HG03095 (cell line): ENCODE results near the gene SCN1A.

Experiments
- ATAC-seq: cut with Tn5 transposase; IDR thresholded peaks from one replicate; pipeline ENCODE4 v1.9.1; 2021; ENCODE audit warnings: moderate library complexity; ENCODE audit not compliant: unreplicated experiment

SCN1A gene

GRCh38 chr2:166084301-166084700 is 43.5 kb downstream of the SCN1A start:
- ATAC-seq = no peak

GRCh38 chr2:166082736-166083135 is 45.1 kb downstream of the SCN1A start:
- no peak for ATAC-seq

- ATAC-seq = no peak
Observed at GRCh38 chr2:166081852-166082251, 46.0 kb downstream of the SCN1A start.

- no peak for ATAC-seq
Observed at GRCh38 chr2:166081131-166081632, 46.6 kb downstream of the SCN1A start.

- ATAC-seq = no peak
Observed at GRCh38 chr2:166074430-166074829, 53.4 kb downstream of the SCN1A start.

- ATAC-seq = no peak
Observed at GRCh38 chr2:166074011-166074410, 53.8 kb downstream of the SCN1A start.

GRCh38 chr2:166070231-166070630 is 57.6 kb downstream of the SCN1A start:
- no peak for ATAC-seq

GRCh38 chr2:166068981-166069380 is 58.8 kb downstream of the SCN1A start:
- ATAC-seq = no peak

- no peak for ATAC-seq
Observed at GRCh38 chr2:166067229-166067628, 60.6 kb downstream of the SCN1A start.

- ATAC-seq = no peak
Observed at GRCh38 chr2:166060191-166060590, 67.6 kb downstream of the SCN1A start.

- no peak for ATAC-seq
Observed at GRCh38 chr2:166057370-166058164, 70.3 kb downstream of the SCN1A start.

- no peak for ATAC-seq
Observed at GRCh38 chr2:166044853-166045483, 82.9 kb downstream of the SCN1A start.

- ATAC-seq = no peak
Observed at GRCh38 chr2:166042768-166043390, 84.9 kb downstream of the SCN1A start.

GRCh38 chr2:166042356-166042755 is 85.5 kb downstream of the SCN1A start:
- no peak for ATAC-seq

- no peak for ATAC-seq
Observed at GRCh38 chr2:166041613-166042012, 86.2 kb downstream of the SCN1A start.

GRCh38 chr2:166032361-166032760 is 95.5 kb downstream of the SCN1A start:
- no peak for ATAC-seq

- ATAC-seq = no peak
Observed at GRCh38 chr2:166031054-166031453, 96.8 kb downstream of the SCN1A start.

GRCh38 chr2:166025313-166025712 is 102.5 kb downstream of the SCN1A start:
- ATAC-seq = no peak

- no peak for ATAC-seq
Observed at GRCh38 chr2:166017208-166017607, 110.6 kb downstream of the SCN1A start.

GRCh38 chr2:166013878-166014277 is 113.9 kb downstream of the SCN1A start:
- ATAC-seq = no peak

- ATAC-seq = no peak
Observed at GRCh38 chr2:166011660-166012059, 116.2 kb downstream of the SCN1A start.

GRCh38 chr2:166000401-166000800 is 127.4 kb downstream of the SCN1A start:
- no peak for ATAC-seq
